Neural cell (in vitro differentiated cells): Measurements from ENCODE around the gene RPS6KA5.

Experiments used
- POLR2AphosphoS5 ChIP-seq: IDR thresholded peaks from 2 replicates; pipeline ENCODE4 v1.6.1; 2012
- RAD21 ChIP-seq: fragments of 450-650 bp; conservative IDR thresholded peaks from 2 replicates; pipeline ENCODE4 v1.6.1; 2014; ENCODE audit warnings: antibody characterized with exemption, mild to moderate bottlenecking, moderate library complexity
- TF ChIP-seq, protein P1 (sequence below): fragments of 450-650 bp; IDR thresholded peaks from 2 replicates; pipeline ENCODE4 v1.5.1; 2014; ENCODE audit warnings: antibody characterized with exemption, mild to moderate bottlenecking, moderate library complexity; ENCODE audit not compliant: poor library complexity, severe bottlenecking

DNA sequence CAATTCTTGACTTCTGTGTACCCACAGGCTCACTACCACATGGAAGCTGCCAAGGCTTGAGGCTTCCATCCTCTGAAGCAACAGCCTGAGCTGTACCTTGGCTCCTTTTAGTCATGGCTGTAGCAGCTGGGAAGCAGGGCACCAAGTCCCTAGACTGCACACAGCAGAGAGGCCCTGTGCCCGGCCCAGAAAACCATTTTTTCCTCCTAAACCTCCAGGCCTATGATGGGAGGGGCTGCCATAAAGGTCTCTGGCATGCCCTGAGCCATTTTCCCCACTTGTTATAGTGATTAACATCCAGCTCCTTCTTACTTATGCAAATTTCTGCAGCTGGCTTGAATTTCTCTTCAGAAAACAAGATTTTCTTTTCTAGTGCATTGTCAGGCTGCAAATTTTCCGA, 121.8 kb downstream of the RPS6KA5 start:
- TF ChIP-seq RAD21 (no peak), POLR2AphosphoS5 (no peak)
- TF ChIP-seq, protein P1, sequence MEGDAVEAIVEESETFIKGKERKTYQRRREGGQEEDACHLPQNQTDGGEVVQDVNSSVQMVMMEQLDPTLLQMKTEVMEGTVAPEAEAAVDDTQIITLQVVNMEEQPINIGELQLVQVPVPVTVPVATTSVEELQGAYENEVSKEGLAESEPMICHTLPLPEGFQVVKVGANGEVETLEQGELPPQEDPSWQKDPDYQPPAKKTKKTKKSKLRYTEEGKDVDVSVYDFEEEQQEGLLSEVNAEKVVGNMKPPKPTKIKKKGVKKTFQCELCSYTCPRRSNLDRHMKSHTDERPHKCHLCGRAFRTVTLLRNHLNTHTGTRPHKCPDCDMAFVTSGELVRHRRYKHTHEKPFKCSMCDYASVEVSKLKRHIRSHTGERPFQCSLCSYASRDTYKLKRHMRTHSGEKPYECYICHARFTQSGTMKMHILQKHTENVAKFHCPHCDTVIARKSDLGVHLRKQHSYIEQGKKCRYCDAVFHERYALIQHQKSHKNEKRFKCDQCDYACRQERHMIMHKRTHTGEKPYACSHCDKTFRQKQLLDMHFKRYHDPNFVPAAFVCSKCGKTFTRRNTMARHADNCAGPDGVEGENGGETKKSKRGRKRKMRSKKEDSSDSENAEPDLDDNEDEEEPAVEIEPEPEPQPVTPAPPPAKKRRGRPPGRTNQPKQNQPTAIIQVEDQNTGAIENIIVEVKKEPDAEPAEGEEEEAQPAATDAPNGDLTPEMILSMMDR: no peak
